HepG2 (cell line): ENCODE data around the gene CD101. TPM values are rescaled to one million over a fixed set of nuclear protein-coding genes. Genes with fewer than 3 reads are reported as not detected.

ENCODE experiments used
- ATAC-seq: fragments of 200-7000 bp; cut with Tn5 transposase; 3 replicates; pipeline ENCODE4 v1.9.1; 2020; ENCODE audit warnings: mild to moderate bottlenecking, moderate library complexity
- BruUV-seq: library from RNA; stranded (reverse); fragments of 400-500 nt; replicated peaks from 2 replicates; lab custom pipeline; 2021; lab: Mats Ljungman, UMichigan
- CTCF ChIA-PET: fragments of 300-600 bp; formaldehyde crosslinking; extraction: SDS; loops from one replicate; lab custom pipeline; 2021; ENCODE audit warnings: low total read pairs, inconsistent platforms, low intra/inter-chr PET ratio; lab: Yijun Ruan, JAX
- POLR2A ChIA-PET: fragments of 350-600 bp; sonication (Branson Sonifier 250); formaldehyde crosslinking; loops from one replicate; lab custom pipeline; 2020; ENCODE audit warnings: antibody characterized with exemption, inconsistent platforms; lab: Yijun Ruan, JAX
- DNase-seq: peaks from one replicate; pipeline ENCODE4 v3.0.0-alpha.2; 2015; ENCODE audit warnings: low spot score
- FAIRE-seq: peaks from 3 replicates; lab custom pipeline; 2011; peaks lifted over from hg19 to GRCh38; lab: Jason Lieb, UNC
- H2AFZ ChIP-seq: one replicate; pipeline ENCODE4 v1.6.1; 2011; ENCODE audit warnings: low read length, inconsistent platforms
- H3K27ac ChIP-seq: fragments of 300-600 bp; 3 replicates; pipeline ENCODE4 v1.8.0; 2011; ENCODE audit warnings: mixed run types, mild to moderate bottlenecking, mixed read lengths, low read length, inconsistent platforms; ENCODE audit not compliant: insufficient read depth; ENCODE audit errors: extremely low read length
- H3K27me3 ChIP-seq, 2 experiments: fragments of 200-600 bp in 1 of 2; 2 replicates in 1 of 2; 3 replicates in 1 of 2; pipeline versions ENCODE4 v1.6.0 to v1.8.0; 2011; ENCODE audit warnings: low read length in 2 of 2, mild to moderate bottlenecking in 2 of 2, moderate library complexity in 2 of 2, inconsistent platforms in 1 of 2; ENCODE audit not compliant: insufficient read depth in 2 of 2, control insufficient read depth in 1 of 2
- H3K36me3 ChIP-seq, 2 experiments: fragments of 200-600 bp in 1 of 2; replicated peaks in 1 of 2; 2 replicates in 1 of 2; 3 replicates in 1 of 2; pipeline versions ENCODE4 v1.5.1 to v1.8.0; 2011; ENCODE audit warnings: low read length in 2 of 2, inconsistent platforms in 1 of 2; ENCODE audit not compliant: insufficient read depth in 2 of 2, control insufficient read depth in 1 of 2
- H3K4me1 ChIP-seq: 2 replicates; pipeline ENCODE4 v1.5.1; 2012; ENCODE audit warnings: low read length, inconsistent platforms; ENCODE audit not compliant: insufficient read depth
- H3K4me2 ChIP-seq: 2 replicates; pipeline ENCODE4 v1.6.0; 2011; ENCODE audit warnings: low read depth, low read length, inconsistent platforms
- H3K4me3 ChIP-seq, 3 experiments: fragments of 200-600 bp in 1 of 3; sonication (generic), shearing (Covaris generic) in 1 of 3; replicated peaks in 1 of 3; 2 replicates each; pipeline ENCODE4 v1.5.1; 2011 to 2016; ENCODE audit warnings: low read length in 3 of 3, inconsistent platforms in 2 of 3, low read depth in 2 of 3, mild to moderate bottlenecking in 2 of 3, control low read depth in 1 of 3, mixed read lengths in 1 of 3; ENCODE audit not compliant: insufficient read depth in 1 of 3
- H3K79me2 ChIP-seq: one replicate; pipeline ENCODE4 v1.6.1; 2011; ENCODE audit warnings: low read length, inconsistent platforms; ENCODE audit not compliant: insufficient read depth
- H3K9ac ChIP-seq: 2 replicates; pipeline ENCODE4 v1.6.0; 2011; ENCODE audit warnings: mild to moderate bottlenecking, low read depth, low read length, inconsistent platforms; ENCODE audit not compliant: insufficient read depth
- H3K9me3 ChIP-seq: 2 replicates; pipeline ENCODE4 v1.5.1; 2012; ENCODE audit warnings: mild to moderate bottlenecking, low read length
- H4K20me1 ChIP-seq: 2 replicates; pipeline ENCODE4 v1.6.0; 2011; ENCODE audit warnings: inconsistent platforms, mild to moderate bottlenecking, low read length, moderate library complexity; ENCODE audit not compliant: insufficient read depth
- ELF3 ChIP-seq: IDR thresholded peaks from 2 replicates; pipeline ENCODE4 v1.6.1; 2016; ENCODE audit warnings: missing genetic modification reagents, missing compliant biosample characterization
- MATR3 ChIP-seq: sonication (generic); formaldehyde crosslinking; IDR thresholded peaks from 2 replicates; pipeline ENCODE4 v1.4.0; 2020; ENCODE audit warnings: missing genetic modification reagents
- MAZ ChIP-seq, 2 experiments: sonication (generic) in 1 of 2; formaldehyde crosslinking in 1 of 2; IDR thresholded peaks; 2 replicates each; pipeline versions ENCODE4 v1.5.0 to v1.6.1; 2012 to 2020; ENCODE audit warnings: low read depth in 2 of 2, mild to moderate bottlenecking in 2 of 2, borderline replicate concordance in 1 of 2, improper control_type of control experiment in 1 of 2, low read length in 1 of 2, missing genetic modification reagents in 1 of 2, moderate library complexity in 1 of 2
- PRMT3 ChIP-seq: sonication (generic); formaldehyde crosslinking; IDR thresholded peaks from 2 replicates; pipeline ENCODE4 v1.8.1; 2022; ENCODE audit warnings: low read depth, mild to moderate bottlenecking, moderate library complexity, missing genetic modification reagents, borderline replicate concordance
- RBFOX2 ChIP-seq: fragments of 200-400 bp; formaldehyde crosslinking; IDR thresholded peaks from 2 replicates; pipeline ENCODE4 v1.6.1; 2017; ENCODE audit warnings: low read depth, mild to moderate bottlenecking, low read length
- RELA ChIP-seq: sonication (generic); formaldehyde crosslinking; IDR thresholded peaks from 2 replicates; pipeline ENCODE4 v1.4.0; 2020; ENCODE audit warnings: missing genetic modification reagents
- STAT5B ChIP-seq: sonication (generic); formaldehyde crosslinking; IDR thresholded peaks from 2 replicates; pipeline ENCODE4 v1.4.0; 2020; ENCODE audit warnings: missing genetic modification reagents
- TERF1 ChIP-seq: sonication (generic); formaldehyde crosslinking; IDR thresholded peaks from 2 replicates; pipeline ENCODE4 v1.8.0; 2022; ENCODE audit warnings: mild to moderate bottlenecking, missing genetic modification reagents, moderate library complexity
- TMF1 ChIP-seq: sonication (generic); formaldehyde crosslinking; IDR thresholded peaks from 2 replicates; pipeline ENCODE4 v1.8.1; 2022; ENCODE audit warnings: low read depth, missing genetic modification reagents
- ZBTB7B ChIP-seq: sonication (generic); formaldehyde crosslinking; IDR thresholded peaks from 2 replicates; pipeline ENCODE4 v1.4.0; 2020; ENCODE audit warnings: missing genetic modification reagents
- ZNF124 ChIP-seq: sonication (generic); formaldehyde crosslinking; IDR thresholded peaks from 2 replicates; pipeline ENCODE4 v1.4.0; 2020; ENCODE audit warnings: missing genetic modification reagents
- ZNF253 ChIP-seq: sonication (generic); formaldehyde crosslinking; IDR thresholded peaks from 2 replicates; pipeline ENCODE4 v1.8.0; 2022; ENCODE audit warnings: mild to moderate bottlenecking, missing genetic modification reagents, borderline replicate concordance
- ZNF510 ChIP-seq: sonication (generic); formaldehyde crosslinking; IDR thresholded peaks from 2 replicates; pipeline ENCODE4 v1.4.0; 2020; ENCODE audit warnings: low read depth, mild to moderate bottlenecking, missing genetic modification reagents
- WGBS: methylation state at CpG from one replicate; pipeline ENCODE4 v1.1.6; 2017; ENCODE audit warnings: low lambda C conversion rate; 5-methylcytosine and 5-hydroxymethylcytosine counted together
- in situ Hi-C: cut with HindIII; loops from 2 replicates; pipeline ENCODE4 v1.10.0; 2017; ENCODE audit warnings: low pct_unique_long_range_greater_than_20kb; ENCODE audit not compliant: extremely low pct_ligation_motif_present
- intact Hi-C: fragments of 100-400 bp; cut with micrococcal nuclease; formaldehyde crosslinking; loops from one replicate; pipeline ENCODE4 v1.10.0; 2022; ENCODE audit not compliant: unreplicated experiment
- polyA plus RNA-seq, 8 experiments: library from polyadenylated mRNA; depleted of rRNA in 3 of 8; stranded (reverse) in 7 of 8; unstranded in 1 of 8; fragments of >200 nt; fragmentation: Illumina TruSeq in 4 of 8; extraction: Trizol in 4 of 8; gene quantifications; 2 replicates each; pipeline versions ENCODE4 v1.2.1 to v1.2.3, GENCODE V29; 2011 to 2016; ENCODE audit warnings: low read depth in 4 of 8, missing spikeins in 1 of 8, mixed read lengths in 1 of 8; ENCODE audit not compliant: insufficient read depth in 1 of 8
- total RNA-seq, 5 experiments: library from RNA; depleted of rRNA; stranded (reverse); fragments of >200 nt; fragmentation: Illumina TruSeq; extraction: Trizol; gene quantifications; 2 replicates each; pipeline ENCODE4 v1.2.3, GENCODE V29; 2016; ENCODE audit warnings: low read depth in 1 of 5

The CD101 gene
- total and polyA plus RNA-seq, 2 of the 13 experiments (the other 11 are each of a cell fraction or from before 2014, with no cell fraction given) = 0.05 to 0.09 TPM

GRCh38 chr1:116993286-116993685 is 8.3 kb upstream of the CD101 start:
- ATAC-seq (no peak), DNase-seq (no peak), FAIRE-seq (no peak)
- H3K4me1 ChIP-seq = no peaks in the 10 kb centered on the region; the same call in 1 of the 2 replicates
- H3K4me3 ChIP-seq = no peak overlapping the region
- no peaks in the 10 kb centered on the region for H3K9me3 ChIP-seq
- no peaks in the 10 kb centered on the region for H3K27me3 ChIP-seq
- CTCF ChIA-PET = no interaction called here
- TF ChIP-seq RBFOX2 (no peak), ELF3 (CRISPR knock-in tag) (no peak), TERF1 (CRISPR knock-in tag) (no peak)
- no peaks in the 10 kb centered on the region for H4K20me1 ChIP-seq
- no peaks in the 10 kb centered on the region for H3K36me3 ChIP-seq
- no peaks in the 10 kb centered on the region for H3K79me2 ChIP-seq
- H2AFZ ChIP-seq = no peak overlapping the region
- POLR2A ChIA-PET = no interaction called here
- no peak overlapping the region for H3K27ac ChIP-seq
- intact Hi-C loops = no loop called here
- H3K9ac ChIP-seq = no peak overlapping the region
- H3K4me2 ChIP-seq = no peak overlapping the region
- no TSS peak for BruUV-seq
- in situ Hi-C loops = no loop called here
- 55% methylated on average over 7 of the region's 7 CpGs for WGBS

- WGBS = 12% methylated on average over 2 of the region's 2 CpGs
These were observed 7.1 kb upstream of the CD101 start for GRCh38 chr1:116994411-116994810.

More at GRCh38 chr1:116994411-116994810, 7.1 kb upstream of the CD101 start:
- Histone ChIP-seq H3K4me2 (no peak overlapping the region), H3K36me3 (no peaks in the 10 kb centered on the region), H4K20me1 (no peaks in the 10 kb centered on the region), H3K27ac (no peak overlapping the region), H2AFZ (no peak overlapping the region), H3K79me2 (no peaks in the 10 kb centered on the region), H3K27me3 (no peaks in the 10 kb centered on the region), H3K9ac (no peak overlapping the region), H3K4me1 (no peaks in the 10 kb centered on the region; the same call in 1 of the 2 replicates), H3K9me3 (no peaks in the 10 kb centered on the region), H3K4me3 (no peak overlapping the region)
- no peak for TF ChIP-seq ZBTB7B (CRISPR knock-in tag)
- no peak for TF ChIP-seq MATR3 (CRISPR knock-in tag)
- no peak for TF ChIP-seq ZNF253 (CRISPR knock-in tag)
- TF ChIP-seq ZNF510 (CRISPR knock-in tag) = no peak
- TF ChIP-seq PRMT3 (CRISPR knock-in tag) = no peak
- TF ChIP-seq TMF1 (CRISPR knock-in tag) = no peak
- no peak for TF ChIP-seq ZNF124 (CRISPR knock-in tag)
- no peak for TF ChIP-seq MAZ (IDR thresholded peaks at IDR 0.05; ENCODE audit: borderline replicate concordance, low read depth, low read length)
- no peak for TF ChIP-seq MAZ (CRISPR knock-in tag; IDR thresholded peaks at IDR 0.05; ENCODE audit: low read depth)
- TF ChIP-seq RELA (CRISPR knock-in tag) = no peak
- no peak for TF ChIP-seq STAT5B (CRISPR knock-in tag)
- ATAC-seq (no peak), FAIRE-seq (no peak), DNase-seq (no peak)
- intact Hi-C loops (no loop called here), in situ Hi-C loops (no loop called here)
- CTCF ChIA-PET = no interaction called here
- POLR2A ChIA-PET = no interaction called here
- no TSS peak for BruUV-seq
